ENCODE data around the gene CCDC88C.

The CCDC88C gene

GRCh38 chr14:91417120-91417982 is at the start of gene CCDC88C:
Gene CCDC88C, minus strand, starts transcription at chr14:91417820. Its CDS starts 130 bp downstream, at chr14:91417690.
- Histone ChIP-seq H3K27ac (ENCODE audit: low read length) (no peak within 1 kb of the TSS), H3K36me3 (ENCODE audit: control insufficient read depth in 2 of 2, insufficient read depth in 2 of 2, low read length in 2 of 2) (no peaks in the 10 kb centered on the region), H3K9ac (ENCODE audit: low read length in 2 of 2) (peak within 1 kb of the TSS; percentile 29 to 66), H3K4me1 (ENCODE audit: control insufficient read depth, insufficient read depth, low read length) (peaks cover 28% of the 10 kb centered on the region), H3K27me3 (ENCODE audit: control insufficient read depth in 1 of 2, insufficient read depth in 2 of 2, low read length in 2 of 2) (no peaks in the 10 kb centered on the region), H3K4me3 (ENCODE audit: low read length in 2 of 2) (peak within 1 kb of the TSS; percentile 60 to 74), H3K9me3 (ENCODE audit: control insufficient read depth in 2 of 2, low read length in 2 of 2) (no peaks in the 10 kb centered on the region)

GRCh38 chr14:91466192-91466591 is 48.6 kb upstream of the CCDC88C start:
- peaks cover 29% of the 10 kb centered on the region in 2 donors for H3K36me3 ChIP-seq (ENCODE audit: control insufficient read depth in 2 of 2, insufficient read depth in 2 of 2, low read length in 2 of 2)
- no peaks in the 10 kb centered on the region for H3K27me3 ChIP-seq (ENCODE audit: control insufficient read depth in 1 of 2, insufficient read depth in 2 of 2, low read length in 2 of 2)
- no peaks in the 10 kb centered on the region for H3K9me3 ChIP-seq (ENCODE audit: control insufficient read depth in 2 of 2, low read length in 2 of 2)
- H3K4me3 ChIP-seq (ENCODE audit: low read length in 2 of 2), result no peak overlapping the region
- peaks cover 3% of the 10 kb centered on the region for H3K4me1 ChIP-seq (ENCODE audit: control insufficient read depth, insufficient read depth, low read length)
- no peak overlapping the region for H3K9ac ChIP-seq (ENCODE audit: low read length in 2 of 2)
- H3K27ac ChIP-seq (ENCODE audit: low read length), result no peak overlapping the region

GRCh38 chr14:91464615-91465205 is 47.1 kb upstream of the CCDC88C start:
- Histone ChIP-seq H3K9me3 (ENCODE audit: control insufficient read depth in 2 of 2, low read length in 2 of 2) (no peaks in the 10 kb centered on the region), H3K4me3 (ENCODE audit: low read length in 2 of 2) (no peak overlapping the region), H3K27ac (ENCODE audit: low read length) (no peak overlapping the region), H3K4me1 (ENCODE audit: control insufficient read depth, insufficient read depth, low read length) (peaks cover 3% of the 10 kb centered on the region), H3K36me3 (ENCODE audit: control insufficient read depth in 2 of 2, insufficient read depth in 2 of 2, low read length in 2 of 2) (peaks cover 22 to 24% of the 10 kb centered on the region in 2 donors), H3K27me3 (ENCODE audit: control insufficient read depth in 1 of 2, insufficient read depth in 2 of 2, low read length in 2 of 2) (no peaks in the 10 kb centered on the region), H3K9ac (ENCODE audit: low read length in 2 of 2) (no peak overlapping the region)

DNA sequence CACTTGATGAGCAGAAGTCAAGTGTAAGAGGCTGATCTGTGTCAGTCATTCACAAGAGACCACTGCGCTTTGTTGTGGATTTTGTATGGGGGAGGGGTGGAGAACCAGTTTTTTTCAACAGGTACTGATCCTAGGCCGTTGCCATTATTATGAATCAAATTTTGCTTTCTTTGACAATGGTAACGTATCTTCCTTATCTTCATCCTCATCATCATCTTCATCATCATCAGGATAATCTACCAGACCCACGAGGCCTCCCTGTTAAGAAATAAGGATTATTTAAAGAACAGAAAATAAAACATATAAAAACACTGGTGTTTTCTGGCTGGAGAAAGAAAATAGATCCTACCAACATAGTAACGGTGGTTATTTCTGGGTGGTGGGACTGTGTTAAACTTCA is 41.0 kb upstream of the CCDC88C start:
- Histone ChIP-seq H3K4me3 (ENCODE audit: low read length in 2 of 2) (no peak overlapping the region), H3K27me3 (ENCODE audit: control insufficient read depth in 1 of 2, insufficient read depth in 2 of 2, low read length in 2 of 2) (no peaks in the 10 kb centered on the region), H3K9ac (ENCODE audit: low read length in 2 of 2) (no peak overlapping the region), H3K36me3 (ENCODE audit: control insufficient read depth in 2 of 2, insufficient read depth in 2 of 2, low read length in 2 of 2) (peaks cover 23 to 27% of the 10 kb centered on the region in 2 donors), H3K9me3 (ENCODE audit: control insufficient read depth in 2 of 2, low read length in 2 of 2) (no peaks in the 10 kb centered on the region), H3K27ac (ENCODE audit: low read length) (no peak overlapping the region), H3K4me1 (ENCODE audit: control insufficient read depth, insufficient read depth, low read length) (no peaks in the 10 kb centered on the region)

GRCh38 chr14:91456283-91456682 is 38.7 kb upstream of the CCDC88C start:
- no peaks in the 10 kb centered on the region for H3K9me3 ChIP-seq (ENCODE audit: control insufficient read depth in 2 of 2, low read length in 2 of 2)
- H3K27ac ChIP-seq (ENCODE audit: low read length), result no peak overlapping the region
- no peaks in the 10 kb centered on the region for H3K27me3 ChIP-seq (ENCODE audit: control insufficient read depth in 1 of 2, insufficient read depth in 2 of 2, low read length in 2 of 2)
- peaks cover 19% of the 10 kb centered on the region in 2 donors for H3K36me3 ChIP-seq (ENCODE audit: control insufficient read depth in 2 of 2, insufficient read depth in 2 of 2, low read length in 2 of 2)
- H3K9ac ChIP-seq (ENCODE audit: low read length in 2 of 2), result no peak overlapping the region
- H3K4me1 ChIP-seq (ENCODE audit: control insufficient read depth, insufficient read depth, low read length), result no peaks in the 10 kb centered on the region
- no peak overlapping the region for H3K4me3 ChIP-seq (ENCODE audit: low read length in 2 of 2)

- Histone ChIP-seq H3K27ac (ENCODE audit: low read length) (no peak overlapping the region), H3K36me3 (ENCODE audit: control insufficient read depth in 2 of 2, insufficient read depth in 2 of 2, low read length in 2 of 2) (peaks cover 12 to 15% of the 10 kb centered on the region in 2 donors), H3K27me3 (ENCODE audit: control insufficient read depth in 1 of 2, insufficient read depth in 2 of 2, low read length in 2 of 2) (no peaks in the 10 kb centered on the region), H3K9ac (ENCODE audit: low read length in 2 of 2) (no peak overlapping the region), H3K9me3 (ENCODE audit: control insufficient read depth in 2 of 2, low read length in 2 of 2) (no peaks in the 10 kb centered on the region), H3K4me1 (ENCODE audit: control insufficient read depth, insufficient read depth, low read length) (no peaks in the 10 kb centered on the region), H3K4me3 (ENCODE audit: low read length in 2 of 2) (no peak overlapping the region)
These were observed 37.0 kb upstream of the CCDC88C start for GRCh38 chr14:91454580-91454979.

- peaks cover 12 to 15% of the 10 kb centered on the region in 2 donors for H3K36me3 ChIP-seq (ENCODE audit: control insufficient read depth in 2 of 2, insufficient read depth in 2 of 2, low read length in 2 of 2)
- no peak overlapping the region for H3K4me3 ChIP-seq (ENCODE audit: low read length in 2 of 2)
- no peak overlapping the region for H3K27ac ChIP-seq (ENCODE audit: low read length)
- H3K4me1 ChIP-seq (ENCODE audit: control insufficient read depth, insufficient read depth, low read length), result no peaks in the 10 kb centered on the region
- H3K9me3 ChIP-seq (ENCODE audit: control insufficient read depth in 2 of 2, low read length in 2 of 2), result no peaks in the 10 kb centered on the region
- no peaks in the 10 kb centered on the region for H3K27me3 ChIP-seq (ENCODE audit: control insufficient read depth in 1 of 2, insufficient read depth in 2 of 2, low read length in 2 of 2)
- no peak overlapping the region for H3K9ac ChIP-seq (ENCODE audit: low read length in 2 of 2)
These were observed 36.5 kb upstream of the CCDC88C start for GRCh38 chr14:91454155-91454554.

DNA sequence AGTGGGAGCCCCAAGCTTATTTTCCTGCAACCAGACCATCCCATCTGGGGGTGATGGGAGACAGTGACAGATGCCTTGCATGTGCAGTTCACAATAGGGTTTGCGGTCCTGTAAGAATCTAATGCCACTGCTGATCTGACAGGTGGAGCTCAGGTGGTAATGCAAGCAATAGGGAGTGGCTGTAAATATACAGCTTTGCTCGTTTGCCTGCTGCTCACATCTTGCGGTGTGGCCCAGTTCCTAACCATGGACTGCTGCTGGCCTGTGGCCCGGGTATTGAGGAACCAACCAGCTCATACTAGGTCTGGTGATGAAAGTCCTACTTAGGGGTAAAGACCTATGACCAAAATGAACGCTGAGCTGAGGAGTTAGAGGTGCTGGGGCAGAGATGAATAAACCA is 36.1 kb upstream of the CCDC88C start:
- Histone ChIP-seq H3K4me1 (ENCODE audit: control insufficient read depth, insufficient read depth, low read length) (no peaks in the 10 kb centered on the region), H3K27me3 (ENCODE audit: control insufficient read depth in 1 of 2, insufficient read depth in 2 of 2, low read length in 2 of 2) (no peaks in the 10 kb centered on the region), H3K4me3 (ENCODE audit: low read length in 2 of 2) (no peak overlapping the region), H3K9ac (ENCODE audit: low read length in 2 of 2) (no peak overlapping the region), H3K9me3 (ENCODE audit: control insufficient read depth in 2 of 2, low read length in 2 of 2) (no peaks in the 10 kb centered on the region), H3K27ac (ENCODE audit: low read length) (no peak overlapping the region), H3K36me3 (ENCODE audit: control insufficient read depth in 2 of 2, insufficient read depth in 2 of 2, low read length in 2 of 2) (peaks cover 12 to 15% of the 10 kb centered on the region in 2 donors)

GRCh38 chr14:91444335-91445020 is 26.9 kb upstream of the CCDC88C start:
- Histone ChIP-seq H3K36me3 (ENCODE audit: control insufficient read depth in 2 of 2, insufficient read depth in 2 of 2, low read length in 2 of 2) (no peaks in the 10 kb centered on the region), H3K27ac (ENCODE audit: low read length) (no peak overlapping the region), H3K27me3 (ENCODE audit: control insufficient read depth in 1 of 2, insufficient read depth in 2 of 2, low read length in 2 of 2) (peaks cover 0 to 2% of the 10 kb centered on the region in 2 donors), H3K4me3 (ENCODE audit: low read length in 2 of 2) (no peak overlapping the region), H3K4me1 (ENCODE audit: control insufficient read depth, insufficient read depth, low read length) (no peaks in the 10 kb centered on the region), H3K9ac (ENCODE audit: low read length in 2 of 2) (no peak overlapping the region), H3K9me3 (ENCODE audit: control insufficient read depth in 2 of 2, low read length in 2 of 2) (no peaks in the 10 kb centered on the region)

DNA sequence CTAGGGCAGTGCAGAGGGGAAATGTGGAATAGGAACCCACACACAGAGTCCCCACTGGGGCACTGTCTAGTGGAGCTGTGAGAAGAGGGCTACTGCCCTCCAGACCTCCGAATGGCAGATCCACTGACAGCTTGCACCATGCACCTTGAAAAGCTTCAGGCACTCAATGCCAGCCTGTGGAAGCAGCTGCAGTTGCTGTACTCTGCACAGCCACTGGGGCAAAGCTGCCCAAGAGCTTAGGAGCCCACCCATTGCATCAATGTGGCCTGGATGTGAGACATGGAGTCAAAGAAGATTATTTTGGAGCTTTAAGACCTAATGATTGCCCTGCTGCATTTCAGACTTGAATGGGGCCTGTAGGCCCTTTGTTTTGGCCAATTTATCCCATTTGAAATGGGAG is 21.7 kb upstream of the CCDC88C start:
- Histone ChIP-seq H3K36me3 (ENCODE audit: control insufficient read depth in 2 of 2, insufficient read depth in 2 of 2, low read length in 2 of 2) (no peaks in the 10 kb centered on the region), H3K27ac (ENCODE audit: low read length) (no peak overlapping the region), H3K27me3 (ENCODE audit: control insufficient read depth in 1 of 2, insufficient read depth in 2 of 2, low read length in 2 of 2) (peaks cover 0 to 2% of the 10 kb centered on the region in 2 donors), H3K9ac (ENCODE audit: low read length in 2 of 2) (no peak overlapping the region), H3K9me3 (ENCODE audit: control insufficient read depth in 2 of 2, low read length in 2 of 2) (no peaks in the 10 kb centered on the region), H3K4me3 (ENCODE audit: low read length in 2 of 2) (no peak overlapping the region), H3K4me1 (ENCODE audit: control insufficient read depth, insufficient read depth, low read length) (no peaks in the 10 kb centered on the region)
